Measurements from ENCODE around the gene OR1L8.
"Not testable (repeated sequence)": the region's sequence is repeated elsewhere in the genome, so short reads cannot be mapped to it uniquely, and the experiment has no call there.

DNA sequence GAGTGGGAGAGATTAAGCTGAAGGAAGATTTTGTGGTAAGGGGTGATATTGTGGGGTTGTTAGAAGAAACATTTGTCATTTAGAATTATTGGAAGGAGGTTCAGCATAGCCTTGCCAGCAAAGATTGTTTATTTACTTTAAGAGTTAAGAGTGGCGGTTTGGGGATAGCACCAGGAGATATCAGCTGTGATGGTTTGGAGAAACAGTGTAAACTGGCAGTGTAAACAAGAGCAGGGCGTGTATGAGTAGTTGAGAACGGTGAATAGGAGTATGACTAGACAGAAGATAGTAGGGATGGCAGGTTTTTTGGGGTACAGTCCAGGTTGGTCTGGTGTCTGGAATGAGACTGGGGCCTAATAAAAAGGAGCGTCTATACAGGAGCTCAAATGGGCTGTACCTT, 52.0 kb downstream of the OR1L8 start:
- TF ChIP-seq, protein P1, sequence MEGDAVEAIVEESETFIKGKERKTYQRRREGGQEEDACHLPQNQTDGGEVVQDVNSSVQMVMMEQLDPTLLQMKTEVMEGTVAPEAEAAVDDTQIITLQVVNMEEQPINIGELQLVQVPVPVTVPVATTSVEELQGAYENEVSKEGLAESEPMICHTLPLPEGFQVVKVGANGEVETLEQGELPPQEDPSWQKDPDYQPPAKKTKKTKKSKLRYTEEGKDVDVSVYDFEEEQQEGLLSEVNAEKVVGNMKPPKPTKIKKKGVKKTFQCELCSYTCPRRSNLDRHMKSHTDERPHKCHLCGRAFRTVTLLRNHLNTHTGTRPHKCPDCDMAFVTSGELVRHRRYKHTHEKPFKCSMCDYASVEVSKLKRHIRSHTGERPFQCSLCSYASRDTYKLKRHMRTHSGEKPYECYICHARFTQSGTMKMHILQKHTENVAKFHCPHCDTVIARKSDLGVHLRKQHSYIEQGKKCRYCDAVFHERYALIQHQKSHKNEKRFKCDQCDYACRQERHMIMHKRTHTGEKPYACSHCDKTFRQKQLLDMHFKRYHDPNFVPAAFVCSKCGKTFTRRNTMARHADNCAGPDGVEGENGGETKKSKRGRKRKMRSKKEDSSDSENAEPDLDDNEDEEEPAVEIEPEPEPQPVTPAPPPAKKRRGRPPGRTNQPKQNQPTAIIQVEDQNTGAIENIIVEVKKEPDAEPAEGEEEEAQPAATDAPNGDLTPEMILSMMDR (IDR thresholded peaks at IDR 0.05): not testable (repeated sequence)
- TF ChIP-seq POLR2A, POLR2AphosphoS5 (IDR thresholded peaks at IDR 0.05): not testable (repeated sequence)
